ENCODE results near the gene RPP25L.

GRCh38 chr9:34644766-34645314 lies 32.9 kb upstream of the RPP25L start:
- TF ChIP-seq CTCF (conservative IDR thresholded peaks at IDR 0.05; ENCODE audit: low read depth, low read length), result no peak
- no peak for TF ChIP-seq EZH2 (IDR thresholded peaks at IDR 0.05; ENCODE audit: low read length, unreplicated experiment)
